Measurements from ENCODE around the gene BRME1.

BRME1 gene

DNA sequence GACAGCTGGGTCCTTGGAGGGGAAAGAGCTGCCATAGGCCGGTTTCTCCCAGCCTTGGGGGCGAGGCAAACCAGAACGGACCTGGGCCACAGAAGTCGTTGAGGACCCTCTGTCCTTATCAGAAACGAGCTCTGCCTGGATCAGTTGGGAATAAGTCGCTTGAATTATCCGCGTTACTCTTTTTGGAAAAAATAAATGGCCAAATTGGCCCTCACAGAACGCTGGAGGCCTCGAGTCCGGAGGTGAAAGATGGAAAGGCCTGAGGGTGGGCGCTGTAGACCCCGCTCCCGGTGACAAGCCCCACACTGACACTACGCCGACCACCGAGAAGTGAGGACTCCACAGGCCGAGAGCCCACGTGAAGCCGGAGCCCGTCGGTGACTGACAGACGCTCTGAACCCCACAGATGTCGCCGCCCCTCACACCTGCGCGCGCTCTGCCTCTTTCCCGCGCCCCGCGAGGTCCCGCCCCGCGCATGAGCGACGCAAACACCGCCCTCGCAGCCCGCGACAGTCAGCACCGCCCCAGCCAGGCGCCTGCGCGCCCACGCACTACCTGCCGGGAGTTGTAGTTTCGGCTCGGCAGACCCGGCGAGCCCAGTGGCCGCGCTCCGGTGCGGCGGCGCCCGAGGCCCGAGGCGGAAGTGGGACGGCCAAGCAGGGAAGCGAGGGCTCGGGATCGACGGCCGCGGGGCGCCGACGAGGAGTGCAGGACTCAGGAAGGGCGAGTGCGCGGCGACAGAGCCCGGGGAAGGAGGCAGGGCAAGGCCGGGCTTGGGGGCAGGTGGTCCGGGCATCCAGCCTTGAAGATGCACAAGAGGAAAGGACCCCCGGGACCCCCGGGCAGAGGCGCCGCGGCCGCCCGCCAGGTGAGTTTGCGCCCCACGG, at the start of gene BRME1, which contains the start of gene CC2D1A:
Gene BRME1, minus strand, starts transcription at position 484 of the 887 bp plus-strand sequence. CDS start 1,225 bp downstream, outside the sequence.
Gene CC2D1A, plus strand, starts transcription at position 568 of the 887 bp plus-strand sequence. Its CDS starts 241 bp downstream, at position 809.
- DNase-seq (ENCODE audit: low spot score): peak; percentile 93

DNA sequence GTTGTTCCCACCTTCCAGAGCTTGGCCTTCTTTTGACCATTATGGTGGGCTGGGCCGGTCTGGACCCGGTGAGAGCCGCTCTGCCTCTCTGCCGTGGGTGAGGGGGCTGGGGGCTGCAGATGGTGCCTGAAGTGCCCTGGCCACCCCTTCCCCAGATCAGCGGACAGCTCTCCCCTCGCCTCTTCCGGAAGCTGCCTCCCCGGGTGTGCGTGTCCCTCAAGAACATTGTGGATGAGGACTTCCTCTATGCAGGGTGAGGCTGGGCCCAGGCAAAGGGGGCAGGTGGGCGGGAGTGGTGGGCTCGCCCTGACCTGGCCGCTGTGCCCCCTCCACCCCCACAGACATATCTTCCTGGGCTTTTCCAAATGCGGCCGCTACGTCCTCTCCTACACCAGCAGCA, 48.3 kb upstream of the BRME1 start:
- no peak for DNase-seq (ENCODE audit: low spot score)

DNA sequence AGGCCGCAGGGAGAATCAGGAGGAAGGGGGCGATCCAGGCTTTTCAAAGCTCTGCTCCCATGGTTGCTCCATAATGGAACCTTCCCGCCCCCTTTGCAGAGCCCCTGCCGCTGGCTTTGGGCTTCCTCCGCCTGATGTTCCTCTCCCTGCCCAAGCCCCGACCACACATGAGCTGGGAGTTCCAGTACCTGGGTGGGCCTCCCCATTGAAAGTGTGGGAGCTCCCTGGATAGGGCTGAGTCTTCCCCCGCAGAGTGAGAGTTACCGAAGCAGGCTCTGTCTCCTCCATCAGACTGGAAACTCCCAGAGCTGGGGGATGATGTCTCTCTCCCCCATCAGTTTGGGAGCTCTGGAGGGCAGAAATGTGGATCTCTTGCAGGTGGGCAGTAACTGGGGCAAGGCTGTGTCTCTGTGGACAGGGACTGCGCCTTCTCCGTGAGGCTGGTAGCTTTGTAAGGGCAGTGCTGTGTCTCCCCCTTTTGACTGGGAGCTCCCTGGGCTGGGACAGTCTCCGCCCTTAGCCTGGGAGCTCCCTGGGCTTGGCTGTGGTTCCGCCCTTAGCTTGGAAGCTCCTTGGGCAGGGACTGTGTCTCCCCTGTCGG, 47.1 kb upstream of the BRME1 start:
- DNase-seq (ENCODE audit: low spot score): no peak

DNA sequence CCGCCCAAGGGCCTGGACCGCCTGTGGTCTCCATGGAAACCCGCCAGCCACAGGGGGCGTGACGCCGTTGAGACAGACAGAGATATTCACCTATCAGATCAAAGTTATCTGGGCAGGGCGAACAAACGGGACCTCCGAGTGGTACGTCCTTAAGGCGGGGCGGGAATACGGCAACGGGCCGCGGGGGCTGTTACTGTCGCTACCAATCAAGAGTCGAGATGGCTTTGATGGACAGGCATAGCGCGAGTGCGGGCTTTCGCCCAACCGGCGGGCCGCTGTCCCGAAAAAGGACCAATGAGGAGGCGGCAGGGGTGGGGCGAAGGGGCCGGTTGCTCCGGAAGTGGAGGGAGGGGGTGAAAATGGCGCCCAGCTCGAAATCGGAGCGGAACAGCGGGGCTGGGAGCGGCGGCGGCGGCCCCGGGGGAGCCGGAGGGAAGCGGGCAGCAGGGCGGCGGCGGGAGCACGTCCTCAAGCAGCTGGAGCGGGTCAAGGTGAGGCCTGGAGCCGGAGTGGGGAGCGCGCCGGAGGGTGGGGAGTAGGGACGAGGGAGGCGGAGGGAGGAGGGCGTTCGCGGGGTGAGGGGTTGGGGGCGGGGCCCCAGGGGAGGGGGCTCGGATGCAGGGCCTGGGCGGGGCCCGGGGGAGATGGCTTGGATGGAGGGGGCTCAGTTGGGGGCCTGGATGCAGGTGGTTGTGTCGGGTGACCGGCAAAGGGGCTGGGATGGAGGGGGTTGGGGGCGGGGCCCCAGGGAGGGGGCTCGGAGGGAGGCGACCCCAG, 46.4 kb upstream of the BRME1 start, which contains the start of gene DCAF15:
Gene DCAF15, plus strand, starts transcription at position 356 of the 777 bp plus-strand sequence. Its CDS starts 4 bp downstream, at position 360.
- peak; percentile 99 for DNase-seq (ENCODE audit: low spot score)

DNA sequence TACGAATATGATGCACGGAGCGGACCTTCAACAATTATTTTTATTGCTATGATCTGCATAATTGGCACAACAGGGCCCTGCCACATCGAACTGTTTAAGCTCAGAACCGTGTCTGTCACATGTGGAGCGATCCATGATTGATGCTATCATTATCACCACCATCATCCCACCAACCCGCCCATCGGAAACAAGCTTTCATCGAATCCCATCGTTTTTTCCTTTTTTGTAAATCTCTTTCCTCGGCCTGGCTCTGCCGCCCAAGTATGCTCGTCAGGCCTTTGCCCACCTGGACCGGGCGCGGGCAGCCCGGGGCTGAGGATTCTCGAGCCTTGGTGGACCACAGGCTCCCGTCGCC, 45.9 kb upstream of the BRME1 start:
- DNase-seq (ENCODE audit: low spot score): no peak

DNA sequence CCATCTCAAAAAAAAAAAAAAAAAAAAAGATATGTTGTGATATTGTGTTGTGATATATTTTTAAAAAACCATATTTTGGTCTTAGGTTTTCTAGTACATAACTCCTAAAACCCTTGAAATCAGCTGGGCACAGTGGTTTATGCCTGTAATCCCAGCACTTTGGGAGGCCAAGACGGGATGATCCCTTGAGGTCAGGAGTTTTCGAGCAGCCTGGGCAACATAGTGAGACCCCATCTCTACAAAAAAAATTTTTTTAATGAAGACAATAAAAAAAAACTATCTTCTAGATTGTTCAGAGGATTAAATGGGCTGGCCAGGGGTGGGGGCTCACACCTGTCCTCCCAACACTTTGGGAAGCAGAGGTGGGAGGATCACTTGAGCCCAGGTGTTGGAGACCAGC, 45.1 kb upstream of the BRME1 start:
- DNase-seq (ENCODE audit: low spot score): no peak

DNA sequence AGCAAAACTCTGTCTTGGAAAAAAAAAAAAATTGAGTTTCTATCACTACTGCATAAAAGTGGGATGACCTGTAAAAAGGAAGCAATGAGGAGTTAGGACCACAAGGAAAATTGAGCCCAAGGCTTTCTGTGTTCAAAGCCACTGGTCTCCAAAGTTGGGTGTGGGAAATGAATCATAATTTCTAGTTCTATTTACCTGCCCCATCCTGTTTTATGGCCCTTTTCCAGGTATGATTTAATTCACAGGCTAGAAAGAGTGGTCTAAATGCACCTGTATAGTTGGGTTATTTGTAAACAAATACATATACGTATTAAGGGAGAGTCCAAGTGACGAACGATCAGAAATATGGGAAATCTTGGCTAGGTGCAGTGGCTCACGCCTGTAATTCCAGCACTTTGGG, 40.5 kb upstream of the BRME1 start:
- no peak for DNase-seq (ENCODE audit: low spot score)

DNA sequence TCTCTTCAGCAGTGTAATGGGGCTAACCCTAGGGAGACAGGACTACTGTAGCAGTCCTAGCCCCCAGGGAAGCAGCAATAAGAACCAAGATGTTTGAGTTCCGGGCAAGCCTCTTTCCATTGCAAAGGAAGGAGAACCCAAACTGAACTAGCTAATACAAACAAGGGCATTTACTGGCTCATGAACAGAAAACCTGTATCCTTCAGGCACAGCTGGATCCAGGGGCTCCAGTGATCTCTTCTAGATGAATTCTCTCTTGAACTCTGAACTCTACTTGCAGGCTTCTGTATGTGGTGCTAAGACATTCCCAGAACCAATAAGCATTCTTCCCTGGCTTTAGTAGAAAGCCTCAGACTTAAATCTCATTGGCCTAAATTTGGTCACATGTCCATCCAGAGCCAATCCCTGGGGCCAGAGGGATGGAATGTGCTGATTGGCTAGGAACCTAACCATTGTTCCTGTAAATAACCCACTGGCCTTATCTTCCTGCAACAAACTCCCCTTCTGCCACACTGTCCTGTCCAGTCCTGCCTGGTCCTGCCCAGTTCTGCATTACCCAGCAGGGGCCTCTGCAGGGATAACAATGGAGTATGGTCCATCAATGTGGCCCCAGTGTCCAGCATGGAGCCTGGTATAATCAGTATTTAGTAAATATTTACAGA, 36.2 kb upstream of the BRME1 start:
- DNase-seq (ENCODE audit: low spot score): no peak

DNA sequence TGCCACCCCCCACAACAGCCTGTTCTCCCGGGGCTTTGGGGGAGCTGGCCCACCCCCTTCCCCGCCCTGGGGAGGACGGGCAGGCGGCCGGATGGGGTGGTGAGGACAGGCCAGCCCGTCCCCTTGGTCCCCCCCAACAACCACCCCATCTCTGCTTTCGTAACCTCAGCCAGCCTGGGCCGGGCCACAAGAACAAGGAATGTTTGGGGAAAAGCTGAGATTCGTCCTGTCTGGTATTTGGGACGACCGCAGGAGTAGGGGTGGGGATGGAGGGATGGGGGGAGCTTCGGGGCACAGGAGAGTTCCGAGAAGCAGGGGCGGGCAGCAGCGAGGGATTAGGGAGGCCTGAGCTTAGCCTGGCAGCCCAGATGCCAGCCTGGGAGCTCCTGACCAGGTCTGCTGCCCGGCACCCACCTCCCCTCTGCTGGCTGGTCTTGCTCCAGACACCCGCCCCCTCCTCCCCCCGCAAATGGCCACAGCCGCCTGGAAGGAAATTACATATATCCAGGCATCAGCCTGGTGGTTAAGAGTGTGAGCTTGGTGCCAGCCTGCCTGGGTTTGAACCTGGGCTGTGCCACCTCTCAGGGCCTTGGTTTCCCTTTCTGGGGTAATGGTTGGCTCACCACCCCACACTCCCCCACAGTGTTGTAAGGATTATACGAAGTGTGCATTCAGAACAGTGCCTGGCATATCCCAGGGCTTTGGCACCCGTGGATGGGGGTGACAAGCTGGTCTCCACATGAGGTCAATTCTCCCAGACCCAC, 32.6 kb upstream of the BRME1 start, which contains the start of gene PODNL1:
Gene PODNL1, minus strand, starts transcription at position 117 of the 764 bp plus-strand sequence. CDS start 236 bp downstream, outside the sequence.
- no peak for DNase-seq (ENCODE audit: low spot score)

DNA sequence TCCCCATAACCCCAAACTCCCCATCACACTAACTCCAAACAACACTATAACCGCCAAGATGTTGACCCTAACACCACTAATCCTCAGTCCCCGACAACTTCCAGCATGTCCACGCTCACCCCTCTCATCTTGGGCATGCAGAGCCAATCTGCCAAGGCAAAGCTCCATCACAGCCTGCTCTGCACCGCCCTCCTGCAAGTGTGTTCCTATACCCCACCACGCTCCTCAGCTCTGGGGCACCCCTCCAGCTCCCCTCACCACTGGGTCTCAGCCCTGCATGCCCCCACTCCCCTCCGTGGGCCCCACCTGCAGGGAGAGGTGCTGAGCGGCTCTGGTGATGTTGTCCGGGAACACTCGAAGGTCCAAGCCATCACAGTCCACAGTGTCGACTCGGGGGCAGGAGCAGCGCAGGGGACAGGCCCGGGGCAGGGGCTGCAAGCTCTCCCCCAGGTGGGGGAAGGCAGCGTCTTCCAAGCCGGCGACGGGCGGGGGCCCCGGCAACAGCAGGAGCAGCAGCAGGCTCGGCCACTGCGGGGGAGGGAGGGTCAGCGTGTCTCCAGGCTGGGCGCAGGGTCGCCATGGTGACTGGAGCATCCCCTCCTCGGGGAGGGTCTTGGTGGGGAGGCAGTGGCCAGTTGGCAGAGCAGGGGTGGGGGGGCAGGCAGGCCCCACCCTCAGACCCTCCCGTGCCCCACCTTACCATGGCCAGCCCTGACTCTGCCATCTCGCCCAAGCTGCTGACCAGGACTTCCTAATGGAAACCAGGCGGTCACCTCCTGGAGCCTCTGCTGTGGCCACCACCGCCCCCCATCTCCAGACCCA, 31.8 kb upstream of the BRME1 start:
- no peak for DNase-seq (ENCODE audit: low spot score)

DNA sequence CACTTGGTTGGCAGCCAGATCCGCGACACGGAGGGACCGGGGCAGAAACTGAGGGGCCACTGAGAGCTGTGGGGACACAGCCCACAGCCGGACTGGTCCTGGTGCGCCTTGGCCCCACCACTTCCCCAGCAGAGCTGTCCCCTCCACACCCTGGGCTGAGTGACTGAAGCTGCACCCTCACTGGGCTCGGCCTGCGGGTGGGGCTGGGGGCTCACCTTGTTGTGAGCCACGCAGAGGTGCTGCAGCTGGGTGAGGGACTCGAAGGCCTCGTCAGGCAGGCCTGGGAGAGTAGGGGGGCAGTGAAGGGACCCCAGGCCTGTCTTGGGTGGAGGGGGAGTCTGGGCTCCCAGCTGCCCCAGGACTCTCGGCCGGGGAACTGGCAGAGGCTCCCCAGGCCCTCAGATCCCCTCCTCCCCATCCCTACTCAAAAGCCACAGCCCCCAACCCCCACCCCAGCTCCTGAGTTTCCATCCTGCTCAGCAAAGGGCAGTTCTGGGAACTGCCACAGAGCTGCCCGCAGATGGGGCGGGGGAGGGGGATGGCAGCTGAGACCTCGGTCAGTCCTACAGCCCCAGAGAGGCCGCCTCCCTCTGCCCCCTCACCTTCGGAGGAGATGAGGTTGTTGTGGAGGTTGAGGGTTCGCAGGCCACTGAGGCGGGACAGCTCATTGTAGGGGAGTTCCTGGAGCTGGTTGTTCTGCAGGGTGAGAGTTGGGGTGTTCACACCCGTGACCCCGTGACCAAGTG, 30.0 kb upstream of the BRME1 start:
- DNase-seq (ENCODE audit: low spot score): no peak

DNA sequence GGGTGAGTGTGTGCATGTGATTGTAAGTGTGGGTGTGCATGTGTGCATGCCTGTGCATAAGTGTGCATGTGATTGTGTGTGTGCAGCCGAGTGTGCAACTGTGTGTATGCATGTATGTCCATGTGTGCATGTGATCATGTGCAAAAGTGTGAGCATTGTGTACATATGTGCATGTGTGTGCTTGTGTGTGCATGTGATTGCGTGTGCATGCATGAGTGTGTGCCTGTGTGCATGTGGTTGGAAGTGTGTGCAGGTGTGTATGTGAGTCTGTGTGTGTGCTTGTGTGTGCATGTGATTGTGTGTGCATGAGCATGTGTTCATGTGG, 28.8 kb upstream of the BRME1 start:
- no peak for DNase-seq (ENCODE audit: low spot score)

DNA sequence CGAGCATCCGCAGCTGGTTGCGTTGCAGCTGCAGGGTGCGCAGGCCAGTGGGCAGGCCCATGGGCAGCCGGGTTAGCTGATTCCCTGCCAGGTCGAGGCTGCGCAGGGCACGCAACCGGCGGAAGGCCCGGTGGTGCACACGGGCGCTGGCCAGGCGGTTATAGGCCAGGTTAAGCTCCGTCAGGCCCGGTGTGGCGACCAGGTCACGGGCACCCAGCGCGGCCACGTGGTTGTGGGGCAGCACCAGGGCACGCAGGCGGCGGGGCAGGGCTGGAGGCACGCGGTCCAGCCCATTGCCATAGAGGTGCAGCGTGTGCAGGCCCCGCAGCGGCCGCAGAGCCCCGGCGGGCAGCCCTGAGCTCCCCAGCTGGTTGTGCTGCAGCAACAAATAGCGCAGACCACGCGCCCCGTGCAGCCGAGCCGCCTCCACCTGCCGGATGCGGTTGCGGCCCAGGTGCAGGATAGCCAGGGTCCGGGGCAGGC, 27.0 kb upstream of the BRME1 start:
- no peak for DNase-seq (ENCODE audit: low spot score)

DNA sequence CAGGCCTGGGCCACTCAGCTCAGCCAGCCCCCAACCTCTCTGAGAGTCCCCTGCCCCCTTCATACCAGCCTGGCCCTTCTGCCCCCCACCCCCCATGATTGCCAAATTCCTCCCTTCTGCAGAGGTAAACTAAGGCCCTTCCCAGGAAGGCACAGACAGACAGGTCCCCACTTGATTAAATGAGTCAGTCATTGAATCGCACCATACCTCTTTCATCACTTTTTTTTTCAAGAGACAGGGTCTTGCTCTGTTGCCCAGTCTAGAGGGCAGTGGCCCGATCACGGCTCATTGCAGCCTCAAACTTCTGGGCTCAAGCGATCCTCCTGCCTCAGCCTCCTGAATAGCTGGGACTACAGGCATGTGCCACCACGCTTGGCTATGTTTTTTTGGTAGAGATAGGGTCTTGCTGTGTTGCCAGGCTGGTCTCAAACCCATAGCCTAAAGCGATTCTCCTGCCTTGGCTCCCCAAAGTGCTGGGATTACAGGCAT, 26.3 kb upstream of the BRME1 start:
- DNase-seq (ENCODE audit: low spot score): no peak

DNA sequence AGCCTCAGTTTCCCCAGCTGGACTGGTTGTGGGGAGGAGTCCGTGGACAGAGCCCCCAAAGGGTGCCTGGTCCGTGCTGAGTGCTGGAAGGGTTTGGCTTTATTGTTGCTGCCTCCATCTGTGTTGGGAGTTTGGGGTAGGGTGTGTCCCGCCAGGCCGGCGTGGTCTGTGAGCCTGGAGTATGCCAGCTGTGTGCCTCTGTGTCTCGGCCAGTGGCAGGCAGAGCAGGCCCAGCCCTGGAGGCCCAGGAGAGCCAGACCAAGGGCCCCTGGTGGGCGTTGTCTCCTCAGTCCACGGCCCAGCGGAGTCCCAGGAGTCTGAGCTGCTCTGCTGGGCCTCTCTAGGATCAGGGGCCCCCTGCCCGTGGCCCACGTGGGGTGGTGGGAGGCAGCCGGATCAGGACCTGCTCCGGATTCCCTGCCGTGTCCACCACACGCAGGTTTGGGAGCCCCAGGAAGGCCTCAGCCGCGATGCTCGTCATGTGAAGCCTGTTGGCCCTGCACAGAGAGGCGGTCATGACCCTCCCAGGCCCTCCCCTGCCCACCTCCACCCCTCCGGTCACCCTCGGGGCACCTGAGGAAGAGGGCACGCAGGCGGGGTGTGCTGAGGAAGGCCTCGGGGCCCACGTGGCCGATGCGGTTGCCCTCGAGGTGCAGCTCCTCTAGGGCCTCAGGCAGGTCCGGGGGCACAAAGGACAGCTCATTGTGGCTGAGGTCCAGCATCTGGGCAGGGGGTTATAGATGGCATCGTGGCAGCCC, 25.7 kb upstream of the BRME1 start:
- DNase-seq (ENCODE audit: low spot score): no peak

DNA sequence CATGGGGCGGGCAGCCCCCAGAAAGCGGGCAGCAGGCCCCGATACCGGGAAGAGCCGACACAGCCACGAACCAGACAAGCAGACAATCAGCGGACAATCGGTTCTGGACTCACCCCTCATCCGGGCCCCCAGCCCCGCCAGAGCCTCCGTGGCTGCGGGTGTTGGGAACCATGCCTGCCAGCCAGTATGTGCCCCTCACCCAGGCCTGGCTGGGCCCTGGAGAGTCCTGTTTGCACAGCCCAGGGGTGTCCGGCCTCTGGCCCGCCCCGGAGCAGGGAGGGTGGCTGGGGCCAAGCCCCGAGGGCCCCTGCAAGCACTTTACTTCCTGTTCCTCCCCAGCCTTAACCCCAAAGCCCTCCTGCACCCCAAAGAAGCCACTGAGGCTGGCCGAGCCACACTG, 24.5 kb upstream of the BRME1 start:
- no peak for DNase-seq (ENCODE audit: low spot score)

DNA sequence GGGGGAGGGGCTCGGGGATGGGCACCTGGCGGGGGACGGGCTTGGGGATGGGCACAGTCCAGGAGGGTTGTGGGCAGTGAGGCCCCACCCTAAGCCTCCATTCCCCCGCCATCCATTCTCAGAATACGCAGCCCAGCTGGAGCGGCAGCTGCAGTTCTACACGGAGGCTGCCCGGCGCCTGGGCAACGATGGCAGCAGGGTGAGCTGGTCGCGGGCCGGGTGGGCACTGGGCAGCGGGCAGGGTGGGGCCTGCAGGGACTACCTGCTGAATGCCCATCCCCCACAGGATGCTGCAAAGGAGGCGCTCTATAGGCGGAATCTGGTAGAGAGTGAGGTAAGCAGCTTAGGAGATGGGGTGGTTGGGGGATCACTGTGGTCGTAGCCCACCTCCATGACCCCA, 24.0 kb upstream of the BRME1 start:
- DNase-seq (ENCODE audit: low spot score): no peak

DNA sequence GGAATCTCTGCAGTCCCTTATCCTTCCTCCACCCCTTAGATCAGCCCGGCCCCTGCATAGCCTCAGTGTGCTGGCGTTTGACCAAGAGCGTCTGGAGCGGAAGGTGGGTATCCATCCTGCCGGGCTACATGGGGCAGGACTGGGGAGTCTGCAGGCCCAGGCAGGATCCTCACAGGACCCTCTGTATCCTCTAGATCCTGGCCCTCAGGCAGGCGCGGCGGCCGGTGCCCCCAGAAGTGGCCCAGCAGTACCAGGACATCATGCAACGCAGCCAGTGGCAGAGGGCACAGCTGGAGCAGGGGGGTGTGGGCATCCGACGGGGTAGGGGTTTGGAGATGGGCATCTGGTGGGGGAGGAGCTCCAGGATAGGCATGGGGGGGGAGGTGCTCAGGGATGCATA, 23.4 kb upstream of the BRME1 start:
- DNase-seq (ENCODE audit: low spot score): no peak

DNA sequence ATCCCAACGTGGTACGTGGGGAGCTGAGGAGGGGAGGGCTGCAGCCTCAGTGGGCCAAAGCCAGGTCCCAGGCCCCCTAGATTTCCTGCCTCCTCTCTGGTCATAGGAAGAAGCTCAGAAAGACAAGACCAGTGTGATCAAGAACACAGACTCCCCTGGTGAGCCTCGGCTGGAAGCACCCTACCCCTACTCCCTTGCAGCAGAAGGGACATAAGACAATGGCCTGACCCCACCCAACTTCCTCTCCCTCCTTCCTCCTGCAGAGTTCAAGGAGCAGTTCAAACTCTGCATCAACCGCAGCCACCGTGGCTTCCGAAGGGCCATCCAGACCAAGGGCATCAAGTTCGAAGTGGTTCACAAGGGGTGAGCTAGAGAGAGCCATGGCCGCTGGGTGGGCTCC, 20.8 kb upstream of the BRME1 start:
- no peak for DNase-seq (ENCODE audit: low spot score)
